Epithelial cell of proximal tubule (primary cell): ENCODE measurements around the gene RNU6-9. TPM values are rescaled to one million over a fixed set of nuclear protein-coding genes. Genes with fewer than 3 reads are reported as not detected.

Experiments
- DNase-seq: peaks from one replicate; pipeline ENCODE4 v3.0.0-alpha.2; 2011; ENCODE audit warnings: low read depth
- H3K4me3 ChIP-seq: 2 replicates; pipeline ENCODE4 v1.5.1; 2011; ENCODE audit warnings: low read depth, mild to moderate bottlenecking, low read length
- CTCF ChIP-seq: conservative IDR thresholded peaks from 2 replicates; pipeline ENCODE4 v1.5.1; 2012; ENCODE audit warnings: low read depth, mild to moderate bottlenecking, low read length
- total RNA-seq: library from RNA; depleted of rRNA; stranded (reverse); fragments of >200 nt; gene quantifications from 2 replicates; pipeline ENCODE4 v1.2.3, GENCODE V29; 2015

Gene RNU6-9
- total RNA-seq, 1 donor from 2014 or later = not detected

- no peak overlapping the region for H3K4me3 ChIP-seq
- TF ChIP-seq CTCF = no peak
- DNase-seq = no peak
Observed at GRCh38 chr19:870314-870713, 23.0 kb upstream of the RNU6-9 start.

DNA sequence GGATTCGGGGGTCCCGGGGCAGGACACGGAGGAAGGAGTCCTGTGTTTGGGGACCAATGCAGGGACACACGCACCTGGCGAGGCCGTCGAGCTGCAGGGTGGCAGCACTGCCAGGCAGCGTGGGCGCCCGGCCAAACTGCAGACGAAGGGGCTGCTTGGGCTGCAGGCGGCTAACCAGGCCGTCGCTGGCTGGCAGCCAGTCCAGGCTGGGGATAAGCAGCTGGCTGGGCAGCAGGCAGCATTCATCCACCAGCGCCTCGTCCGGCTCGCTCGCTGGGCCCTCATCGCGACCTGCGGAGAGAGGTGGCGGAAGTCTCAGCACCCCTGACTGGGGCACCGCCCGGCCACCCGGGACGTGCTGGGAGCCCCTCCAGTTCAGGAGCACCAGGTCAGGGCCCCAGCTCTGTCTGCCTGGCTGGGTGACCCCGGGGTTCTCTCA is 22.3 kb upstream of the RNU6-9 start:
- no peak for DNase-seq
- H3K4me3 ChIP-seq = no peak overlapping the region
- no peak for TF ChIP-seq CTCF

DNA sequence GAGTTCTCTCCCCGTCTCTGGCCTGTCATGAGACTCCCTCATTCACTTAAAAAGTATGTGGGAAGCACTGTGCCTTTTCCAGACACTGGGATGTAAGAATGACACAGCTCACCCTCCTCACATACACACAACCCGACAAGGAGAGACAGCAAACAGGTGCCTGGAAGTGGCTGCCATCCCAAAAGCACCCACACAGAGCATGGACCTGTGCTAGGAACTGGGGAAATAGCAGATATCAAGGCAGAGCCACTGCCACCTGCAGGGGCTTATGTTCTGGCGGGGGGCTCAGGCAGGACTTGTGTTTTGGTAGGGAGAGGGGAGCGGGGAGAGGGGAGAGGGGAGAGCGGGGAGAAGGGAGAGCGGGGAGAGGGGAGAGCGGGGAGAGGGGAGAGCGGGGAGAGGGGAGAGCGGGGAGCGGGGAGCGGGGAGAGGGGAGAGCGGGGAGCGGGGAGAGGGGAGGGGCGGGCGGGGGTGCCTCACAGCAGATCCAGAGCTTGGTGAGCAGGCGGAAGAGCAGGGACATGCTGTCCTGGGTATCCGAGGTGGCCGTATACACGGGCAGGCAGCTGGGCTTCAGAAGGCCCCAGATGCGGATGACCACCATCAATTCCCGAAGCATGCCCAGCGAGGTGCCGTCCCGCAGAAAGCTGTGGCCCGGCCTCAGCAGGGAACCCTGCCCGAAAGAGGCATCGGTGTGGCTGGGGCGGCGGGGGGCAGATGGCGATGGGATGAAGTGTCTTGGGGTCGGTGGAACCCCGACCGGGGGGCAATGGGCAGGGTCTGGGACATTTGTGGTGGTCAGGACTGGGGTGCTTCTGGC is 21.6 kb upstream of the RNU6-9 start:
- no peak overlapping the region for H3K4me3 ChIP-seq

GRCh38 chr19:872266-872951 is 20.9 kb upstream of the RNU6-9 start:
- DNase-seq = no peak
- TF ChIP-seq CTCF = no peak
- no peak overlapping the region for H3K4me3 ChIP-seq

More for the DNA sequence above, 21.6 kb upstream of the RNU6-9 start:
- no peak for TF ChIP-seq CTCF
- no peak for DNase-seq

- DNase-seq = no peak
- no peak overlapping the region for H3K4me3 ChIP-seq
- TF ChIP-seq CTCF = no peak
Observed at GRCh38 chr19:873084-873483, 20.2 kb upstream of the RNU6-9 start.

- H3K4me3 ChIP-seq = no peak overlapping the region
- no peak for TF ChIP-seq CTCF
- DNase-seq = no peak
Observed at GRCh38 chr19:873561-874041, 19.7 kb upstream of the RNU6-9 start.
